Fibroblast of pulmonary artery (primary cell): Measurements from ENCODE around the gene USP12.
"Not testable (repeated sequence)": the region's sequence is repeated elsewhere in the genome, so short reads cannot be mapped to it uniquely, and the experiment has no call there.

Source experiments
- DNase-seq: peaks from one replicate; pipeline ENCODE4 v3.0.0-alpha.2; 2010; ENCODE audit warnings: low read depth
- H3K4me3 ChIP-seq: replicated peaks from 2 replicates; pipeline ENCODE4 v1.5.1; 2011; ENCODE audit warnings: low read depth, mild to moderate bottlenecking, control low read depth, low read length, moderate library complexity
- TF ChIP-seq, protein P1 (sequence below): IDR thresholded peaks from 2 replicates; pipeline ENCODE4 v1.5.1; 2011; ENCODE audit warnings: mild to moderate bottlenecking, control low read depth, low read length, inconsistent platforms; ENCODE audit errors: missing control alignments

Gene USP12

DNA sequence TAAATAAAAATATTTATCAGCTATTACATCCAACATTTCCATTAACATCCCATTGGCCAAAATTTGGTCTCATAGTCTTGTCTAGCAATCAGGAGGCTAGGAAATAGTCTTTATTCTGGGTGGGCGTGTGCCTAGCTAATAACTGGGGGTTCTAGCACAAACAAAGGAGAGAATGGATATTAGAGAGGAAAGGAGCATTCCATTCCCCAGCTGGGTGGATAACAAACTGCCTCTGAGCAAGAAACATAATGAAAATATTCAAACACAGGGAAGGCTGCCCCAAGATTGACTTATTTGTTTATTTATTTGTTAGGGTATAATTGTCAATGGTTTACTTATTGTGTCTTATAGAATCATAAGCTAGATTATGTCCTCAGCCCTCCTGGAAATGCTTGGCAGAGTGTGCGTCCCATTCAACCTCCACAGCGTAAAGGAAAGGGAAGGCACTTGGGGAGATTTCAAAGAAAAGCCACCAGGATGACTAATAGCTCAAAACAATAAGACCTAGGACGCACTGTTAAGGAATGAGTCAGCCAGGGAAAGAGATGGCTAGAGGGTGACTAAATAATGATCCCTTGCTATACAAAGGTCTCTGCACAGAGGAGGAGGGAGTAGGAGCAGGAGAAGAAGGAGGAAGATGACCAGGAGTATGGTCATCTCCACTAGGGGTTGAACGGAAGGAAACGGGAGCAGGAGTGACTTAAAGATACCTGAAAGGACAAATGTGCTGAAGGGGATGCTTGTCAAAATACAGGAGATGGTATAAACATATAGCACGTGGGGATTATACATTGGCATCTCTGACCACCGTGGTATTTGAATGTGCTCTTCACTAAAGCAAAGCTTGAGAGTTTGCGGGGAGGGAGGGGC lies 23.5 kb upstream of the USP12 start:
- DNase-seq, result peak; percentile 95
- TF ChIP-seq, protein P1, sequence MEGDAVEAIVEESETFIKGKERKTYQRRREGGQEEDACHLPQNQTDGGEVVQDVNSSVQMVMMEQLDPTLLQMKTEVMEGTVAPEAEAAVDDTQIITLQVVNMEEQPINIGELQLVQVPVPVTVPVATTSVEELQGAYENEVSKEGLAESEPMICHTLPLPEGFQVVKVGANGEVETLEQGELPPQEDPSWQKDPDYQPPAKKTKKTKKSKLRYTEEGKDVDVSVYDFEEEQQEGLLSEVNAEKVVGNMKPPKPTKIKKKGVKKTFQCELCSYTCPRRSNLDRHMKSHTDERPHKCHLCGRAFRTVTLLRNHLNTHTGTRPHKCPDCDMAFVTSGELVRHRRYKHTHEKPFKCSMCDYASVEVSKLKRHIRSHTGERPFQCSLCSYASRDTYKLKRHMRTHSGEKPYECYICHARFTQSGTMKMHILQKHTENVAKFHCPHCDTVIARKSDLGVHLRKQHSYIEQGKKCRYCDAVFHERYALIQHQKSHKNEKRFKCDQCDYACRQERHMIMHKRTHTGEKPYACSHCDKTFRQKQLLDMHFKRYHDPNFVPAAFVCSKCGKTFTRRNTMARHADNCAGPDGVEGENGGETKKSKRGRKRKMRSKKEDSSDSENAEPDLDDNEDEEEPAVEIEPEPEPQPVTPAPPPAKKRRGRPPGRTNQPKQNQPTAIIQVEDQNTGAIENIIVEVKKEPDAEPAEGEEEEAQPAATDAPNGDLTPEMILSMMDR, result no peak
- H3K4me3 ChIP-seq, result no peak overlapping the region

DNA sequence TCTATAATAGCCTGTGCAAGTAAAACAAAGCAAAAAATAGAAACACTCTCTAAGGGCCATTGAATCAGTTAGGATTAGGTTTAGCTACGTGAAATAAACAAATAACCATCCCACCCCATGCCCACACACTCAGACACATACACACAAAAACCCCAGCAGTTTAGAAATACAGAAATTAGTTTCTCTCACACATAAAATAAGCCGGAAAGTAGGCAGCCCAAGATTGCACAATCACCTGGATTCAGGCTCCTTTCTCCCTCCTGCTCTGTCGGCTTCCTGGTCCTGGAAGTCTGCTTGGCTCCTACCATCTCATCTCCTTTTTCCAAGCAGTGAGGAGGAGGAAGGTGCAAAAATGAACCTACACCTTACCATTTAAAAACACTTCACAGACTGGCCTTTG lies 22.6 kb upstream of the USP12 start:
- no peak overlapping the region for H3K4me3 ChIP-seq
- TF ChIP-seq, protein P1, result no peak

DNA sequence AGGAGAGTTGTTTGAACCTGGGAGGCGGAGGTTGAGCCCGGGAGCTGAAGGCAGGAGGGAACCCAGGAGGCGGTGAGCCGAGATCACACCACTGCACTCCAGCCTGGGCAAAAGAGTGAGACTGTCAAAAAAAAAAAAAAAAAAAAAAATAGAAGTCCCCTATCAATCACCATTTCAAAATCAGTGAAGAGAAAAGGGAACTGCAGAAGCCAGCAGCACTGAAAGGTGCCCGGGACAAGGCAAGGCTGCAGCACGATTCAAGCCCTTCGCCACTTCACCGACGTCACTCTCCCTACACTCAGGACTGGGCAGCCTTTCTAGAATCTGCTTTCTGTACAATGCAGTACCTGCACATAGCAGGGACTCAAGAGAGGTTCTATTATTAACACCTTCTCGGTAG lies 21.9 kb upstream of the USP12 start:
- H3K4me3 ChIP-seq, result no peak overlapping the region
- no peak for DNase-seq
- TF ChIP-seq, protein P1, result no peak

More for the DNA sequence above, 22.6 kb upstream of the USP12 start:
- peak; percentile 57 for DNase-seq

DNA sequence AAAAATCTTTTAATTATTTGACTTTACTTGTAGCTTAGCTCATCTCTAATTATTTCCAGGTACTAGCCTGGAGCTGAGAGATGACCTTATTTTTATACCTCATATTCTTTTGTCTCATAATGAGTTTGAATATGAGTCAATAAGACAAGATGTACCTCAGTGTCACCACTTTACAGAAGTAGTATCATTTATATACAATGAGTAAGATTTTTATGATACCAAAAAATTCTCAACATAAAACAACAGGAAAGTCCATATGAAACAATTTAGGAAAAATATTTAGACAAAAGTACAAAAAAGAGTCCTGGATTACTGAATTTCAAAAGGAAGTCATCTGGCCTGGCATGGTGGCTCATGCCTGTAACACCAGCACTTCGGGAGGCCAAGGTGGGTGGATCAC lies 21.4 kb upstream of the USP12 start:
- TF ChIP-seq, protein P1, result no peak
- no peak overlapping the region for H3K4me3 ChIP-seq
- no peak for DNase-seq

DNA sequence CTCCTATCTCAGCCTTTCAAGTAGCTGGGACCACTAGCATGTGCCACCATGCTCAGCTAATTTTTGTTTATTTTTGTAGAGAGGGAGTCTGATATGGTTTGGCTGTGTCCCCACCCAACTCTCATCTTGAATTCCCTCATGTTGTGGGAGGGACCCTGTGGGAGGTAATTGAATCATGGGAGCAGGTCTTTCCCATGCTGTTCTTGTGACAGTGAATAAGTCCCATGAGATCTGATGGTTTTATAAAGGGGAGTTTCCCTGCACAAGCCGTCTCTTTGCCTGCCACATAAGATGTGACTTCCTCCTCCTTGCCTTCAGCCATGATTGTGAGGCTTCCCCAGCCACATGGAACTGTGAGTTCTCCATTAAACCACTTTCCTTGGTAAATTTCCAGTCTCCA lies 20.8 kb upstream of the USP12 start:
- DNase-seq, H3K4me3 ChIP-seq: not testable (repeated sequence)

DNA sequence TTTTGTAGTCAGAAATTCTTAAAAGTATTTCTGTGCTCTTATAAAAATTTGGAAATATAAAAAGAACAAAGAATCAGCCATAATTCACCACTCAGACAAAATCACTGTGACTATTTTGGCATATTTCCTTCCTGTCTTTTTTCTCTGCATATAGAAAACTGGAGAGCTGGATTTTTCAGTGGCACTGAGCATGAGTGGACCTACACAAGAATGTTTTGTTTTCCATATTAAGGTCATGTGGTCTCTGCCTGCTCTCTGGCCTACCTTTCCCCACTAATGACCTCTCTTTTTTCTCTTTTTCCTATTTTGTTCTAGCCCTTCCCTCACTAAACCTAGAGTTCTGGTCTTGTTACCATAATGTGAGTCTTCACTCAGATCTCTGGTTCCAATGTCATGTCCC lies 17.6 kb upstream of the USP12 start:
- TF ChIP-seq, protein P1, result no peak
- DNase-seq, result no peak
- no peak overlapping the region for H3K4me3 ChIP-seq

DNA sequence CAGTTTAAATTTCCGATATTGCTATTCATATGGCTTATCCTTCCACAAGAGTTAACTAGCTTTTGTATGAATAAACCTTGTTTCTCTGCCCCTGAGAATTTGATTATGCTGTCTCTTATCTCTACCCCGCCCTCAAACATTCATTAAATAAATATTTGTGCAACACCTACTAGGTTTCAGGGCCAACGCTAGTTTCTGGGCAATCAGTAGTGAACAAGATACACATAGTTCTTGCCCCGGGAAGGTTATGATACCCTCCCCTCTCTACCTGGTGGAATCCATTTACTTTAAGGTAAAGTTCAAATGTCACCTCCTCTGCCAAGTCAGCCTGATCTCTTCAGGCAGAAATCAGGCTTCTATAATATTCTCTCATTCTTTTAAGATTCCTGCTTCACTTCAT lies 16.6 kb upstream of the USP12 start:
- DNase-seq, result no peak
- no peak overlapping the region for H3K4me3 ChIP-seq
- TF ChIP-seq, protein P1, result no peak
